K562 (cell line): ENCODE results near the gene PEX11A. TPM values are rescaled to one million over a fixed set of nuclear protein-coding genes. Genes with fewer than 3 reads are reported as not detected.

Experiments
- CTBP1 ChIP-seq: fragments of 450-650 bp; IDR thresholded peaks from 2 replicates; pipeline ENCODE4 v1.6.1; 2016; ENCODE audit warnings: borderline replicate concordance
- STAT5B ChIP-seq: fragments of 250-450 bp; sonication (Bioruptor Pico); IDR thresholded peaks from 2 replicates; pipeline ENCODE4 v1.8.0; 2021; ENCODE audit warnings: mild to moderate bottlenecking, inconsistent platforms
- polyA plus RNA-seq, 8 experiments: library from polyadenylated mRNA; depleted of rRNA in 4 of 8; stranded (reverse) in 5 of 8; unstranded in 3 of 8; fragments of >200 nt; fragmentation: Nextera tagmentation in 2 of 8; fragmentation: Illumina TruSeq in 1 of 8; extraction: Ambion mirVana in 2 of 8; extraction: Trizol in 1 of 8; gene quantifications; 2 replicates each; pipeline versions ENCODE4 v1.2.1 to v1.2.3, GENCODE V29; 2011 to 2014; ENCODE audit warnings: inconsistent platforms in 1 of 8, missing spikeins in 1 of 8
- total RNA-seq, 7 experiments: library from RNA; depleted of rRNA in 6 of 7; stranded (reverse); fragments of >200 nt in 6 of 7; fragmentation: Illumina TruSeq in 2 of 7; extraction: Trizol in 2 of 7; gene quantifications; 2 replicates each; pipeline versions ENCODE4 v1.2.1 to v1.2.3, GENCODE V29; 2011 to 2021; ENCODE audit warnings: low replicate concordance in 1 of 7
- TF ChIP-seq, protein P1 (sequence below): fragments of 200-600 bp; sonication (generic); IDR thresholded peaks from one replicate; pipeline ENCODE4 v1.6.1; 2012; ENCODE audit warnings: mild to moderate bottlenecking, low read depth, low read length, inconsistent platforms

The PEX11A gene
- total and polyA plus RNA-seq, 9 of the 15 experiments (the other 6 are each of a cell fraction or from before 2014, with no cell fraction given) = not detected

DNA sequence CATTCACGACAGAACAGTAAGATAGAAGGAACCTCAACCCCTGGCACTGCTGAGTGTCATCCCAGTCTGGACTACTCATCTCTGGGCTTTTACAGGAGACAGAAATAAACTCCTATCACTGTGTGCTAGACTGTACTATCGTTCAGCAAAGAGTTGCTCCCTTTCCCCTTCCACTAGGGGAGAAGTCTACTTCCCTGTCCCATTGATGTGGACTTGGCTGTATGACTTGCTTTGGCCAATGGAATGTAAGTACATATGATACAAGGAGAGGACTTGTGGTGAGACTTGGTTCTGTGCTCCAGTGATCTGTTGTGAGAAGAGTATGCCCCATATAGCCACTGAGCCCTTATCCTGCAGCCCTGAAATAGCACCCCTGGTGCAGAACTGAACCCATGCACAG is 30.0 kb downstream of the PEX11A start (continued):
- TF ChIP-seq, protein P1, sequence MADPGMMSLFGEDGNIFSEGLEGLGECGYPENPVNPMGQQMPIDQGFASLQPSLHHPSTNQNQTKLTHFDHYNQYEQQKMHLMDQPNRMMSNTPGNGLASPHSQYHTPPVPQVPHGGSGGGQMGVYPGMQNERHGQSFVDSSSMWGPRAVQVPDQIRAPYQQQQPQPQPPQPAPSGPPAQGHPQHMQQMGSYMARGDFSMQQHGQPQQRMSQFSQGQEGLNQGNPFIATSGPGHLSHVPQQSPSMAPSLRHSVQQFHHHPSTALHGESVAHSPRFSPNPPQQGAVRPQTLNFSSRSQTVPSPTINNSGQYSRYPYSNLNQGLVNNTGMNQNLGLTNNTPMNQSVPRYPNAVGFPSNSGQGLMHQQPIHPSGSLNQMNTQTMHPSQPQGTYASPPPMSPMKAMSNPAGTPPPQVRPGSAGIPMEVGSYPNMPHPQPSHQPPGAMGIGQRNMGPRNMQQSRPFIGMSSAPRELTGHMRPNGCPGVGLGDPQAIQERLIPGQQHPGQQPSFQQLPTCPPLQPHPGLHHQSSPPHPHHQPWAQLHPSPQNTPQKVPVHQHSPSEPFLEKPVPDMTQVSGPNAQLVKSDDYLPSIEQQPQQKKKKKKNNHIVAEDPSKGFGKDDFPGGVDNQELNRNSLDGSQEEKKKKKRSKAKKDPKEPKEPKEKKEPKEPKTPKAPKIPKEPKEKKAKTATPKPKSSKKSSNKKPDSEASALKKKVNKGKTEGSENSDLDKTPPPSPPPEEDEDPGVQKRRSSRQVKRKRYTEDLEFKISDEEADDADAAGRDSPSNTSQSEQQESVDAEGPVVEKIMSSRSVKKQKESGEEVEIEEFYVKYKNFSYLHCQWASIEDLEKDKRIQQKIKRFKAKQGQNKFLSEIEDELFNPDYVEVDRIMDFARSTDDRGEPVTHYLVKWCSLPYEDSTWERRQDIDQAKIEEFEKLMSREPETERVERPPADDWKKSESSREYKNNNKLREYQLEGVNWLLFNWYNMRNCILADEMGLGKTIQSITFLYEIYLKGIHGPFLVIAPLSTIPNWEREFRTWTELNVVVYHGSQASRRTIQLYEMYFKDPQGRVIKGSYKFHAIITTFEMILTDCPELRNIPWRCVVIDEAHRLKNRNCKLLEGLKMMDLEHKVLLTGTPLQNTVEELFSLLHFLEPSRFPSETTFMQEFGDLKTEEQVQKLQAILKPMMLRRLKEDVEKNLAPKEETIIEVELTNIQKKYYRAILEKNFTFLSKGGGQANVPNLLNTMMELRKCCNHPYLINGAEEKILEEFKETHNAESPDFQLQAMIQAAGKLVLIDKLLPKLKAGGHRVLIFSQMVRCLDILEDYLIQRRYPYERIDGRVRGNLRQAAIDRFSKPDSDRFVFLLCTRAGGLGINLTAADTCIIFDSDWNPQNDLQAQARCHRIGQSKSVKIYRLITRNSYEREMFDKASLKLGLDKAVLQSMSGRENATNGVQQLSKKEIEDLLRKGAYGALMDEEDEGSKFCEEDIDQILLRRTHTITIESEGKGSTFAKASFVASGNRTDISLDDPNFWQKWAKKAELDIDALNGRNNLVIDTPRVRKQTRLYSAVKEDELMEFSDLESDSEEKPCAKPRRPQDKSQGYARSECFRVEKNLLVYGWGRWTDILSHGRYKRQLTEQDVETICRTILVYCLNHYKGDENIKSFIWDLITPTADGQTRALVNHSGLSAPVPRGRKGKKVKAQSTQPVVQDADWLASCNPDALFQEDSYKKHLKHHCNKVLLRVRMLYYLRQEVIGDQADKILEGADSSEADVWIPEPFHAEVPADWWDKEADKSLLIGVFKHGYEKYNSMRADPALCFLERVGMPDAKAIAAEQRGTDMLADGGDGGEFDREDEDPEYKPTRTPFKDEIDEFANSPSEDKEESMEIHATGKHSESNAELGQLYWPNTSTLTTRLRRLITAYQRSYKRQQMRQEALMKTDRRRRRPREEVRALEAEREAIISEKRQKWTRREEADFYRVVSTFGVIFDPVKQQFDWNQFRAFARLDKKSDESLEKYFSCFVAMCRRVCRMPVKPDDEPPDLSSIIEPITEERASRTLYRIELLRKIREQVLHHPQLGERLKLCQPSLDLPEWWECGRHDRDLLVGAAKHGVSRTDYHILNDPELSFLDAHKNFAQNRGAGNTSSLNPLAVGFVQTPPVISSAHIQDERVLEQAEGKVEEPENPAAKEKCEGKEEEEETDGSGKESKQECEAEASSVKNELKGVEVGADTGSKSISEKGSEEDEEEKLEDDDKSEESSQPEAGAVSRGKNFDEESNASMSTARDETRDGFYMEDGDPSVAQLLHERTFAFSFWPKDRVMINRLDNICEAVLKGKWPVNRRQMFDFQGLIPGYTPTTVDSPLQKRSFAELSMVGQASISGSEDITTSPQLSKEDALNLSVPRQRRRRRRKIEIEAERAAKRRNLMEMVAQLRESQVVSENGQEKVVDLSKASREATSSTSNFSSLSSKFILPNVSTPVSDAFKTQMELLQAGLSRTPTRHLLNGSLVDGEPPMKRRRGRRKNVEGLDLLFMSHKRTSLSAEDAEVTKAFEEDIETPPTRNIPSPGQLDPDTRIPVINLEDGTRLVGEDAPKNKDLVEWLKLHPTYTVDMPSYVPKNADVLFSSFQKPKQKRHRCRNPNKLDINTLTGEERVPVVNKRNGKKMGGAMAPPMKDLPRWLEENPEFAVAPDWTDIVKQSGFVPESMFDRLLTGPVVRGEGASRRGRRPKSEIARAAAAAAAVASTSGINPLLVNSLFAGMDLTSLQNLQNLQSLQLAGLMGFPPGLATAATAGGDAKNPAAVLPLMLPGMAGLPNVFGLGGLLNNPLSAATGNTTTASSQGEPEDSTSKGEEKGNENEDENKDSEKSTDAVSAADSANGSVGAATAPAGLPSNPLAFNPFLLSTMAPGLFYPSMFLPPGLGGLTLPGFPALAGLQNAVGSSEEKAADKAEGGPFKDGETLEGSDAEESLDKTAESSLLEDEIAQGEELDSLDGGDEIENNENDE = no peak
- no peak for TF ChIP-seq STAT5B (CRISPR knock-in tag)
- no peak for TF ChIP-seq CTBP1
